WTC11 (cell line): ENCODE measurements around the gene TMX2. TPM values are rescaled to one million over a fixed set of nuclear protein-coding genes. Genes with fewer than 3 reads are reported as not detected.
A peak's percentile ranks its signal among the peaks of the same experiment; 100 is the strongest.

Source experiments
- ATAC-seq: fragments of 200-7000 bp; cut with Tn5 transposase; 2 replicates; pipeline ENCODE4 v1.10.0; 2021; ENCODE audit warnings: mild to moderate bottlenecking, moderate library complexity
- CTCF ChIA-PET: fragments of 300-600 bp; sonication (Branson Sonifier 250); formaldehyde crosslinking; loops from one replicate; lab custom pipeline; 2021; ENCODE audit warnings: antibody characterized with exemption; lab: Charles Lee
- POLR2A ChIA-PET: fragments of 350-600 bp; sonication (Branson Sonifier 250); formaldehyde crosslinking; loops from one replicate; lab custom pipeline; 2021; ENCODE audit warnings: antibody characterized with exemption; lab: Charles Lee
- DNase-seq: peaks from one replicate; pipeline ENCODE4 v3.0.0; 2021; ENCODE audit warnings: low spot score
- H3K27ac Mint-ChIP-seq: 2 replicates; pipeline ENCODE4 v1.8.0; 2021; ENCODE audit warnings: mixed read lengths
- H3K27me3 Mint-ChIP-seq: 2 replicates; pipeline ENCODE4 v1.8.0; 2021; ENCODE audit warnings: low read depth, mild to moderate bottlenecking, moderate library complexity, mixed read lengths
- H3K36me3 Mint-ChIP-seq: 2 replicates; pipeline ENCODE4 v1.8.0; 2021; ENCODE audit warnings: mixed read lengths
- H3K4me1 Mint-ChIP-seq: 2 replicates; pipeline ENCODE4 v1.8.0; 2022; ENCODE audit warnings: mixed read lengths
- H3K4me3 Mint-ChIP-seq: 2 replicates; pipeline ENCODE4 v1.8.0; 2021; ENCODE audit warnings: mild to moderate bottlenecking, moderate library complexity, mixed read lengths
- H3K9me3 Mint-ChIP-seq: 2 replicates; pipeline ENCODE4 v1.8.0; 2021; ENCODE audit warnings: mixed read lengths
- CREM ChIP-seq: sonication (generic); formaldehyde crosslinking; IDR thresholded peaks from 2 replicates; pipeline ENCODE4 v1.8.1; 2022; ENCODE audit warnings: mild to moderate bottlenecking, missing genetic modification reagents, moderate library complexity
- IRF2 ChIP-seq: sonication (generic); formaldehyde crosslinking; IDR thresholded peaks from 2 replicates; pipeline ENCODE4 v1.8.0; 2022; ENCODE audit warnings: low read depth, missing genetic modification reagents, borderline replicate concordance
- MYBL2 ChIP-seq: sonication (generic); formaldehyde crosslinking; IDR thresholded peaks from 2 replicates; pipeline ENCODE4 v1.8.1; 2023; ENCODE audit warnings: mild to moderate bottlenecking, moderate library complexity, missing genetic modification reagents
- PRRX2 ChIP-seq: fragments of 250-450 bp; sonication (Bioruptor Pico); IDR thresholded peaks from 2 replicates; pipeline ENCODE4 v1.8.0; 2021; ENCODE audit warnings: mild to moderate bottlenecking
- SMAD3 ChIP-seq: sonication (generic); formaldehyde crosslinking; IDR thresholded peaks from 2 replicates; pipeline ENCODE4 v1.8.0; 2022; ENCODE audit warnings: missing genetic modification reagents, mild to moderate bottlenecking, borderline replicate concordance
- SMAD4 ChIP-seq: sonication (generic); formaldehyde crosslinking; IDR thresholded peaks from 2 replicates; pipeline ENCODE4 v1.8.0; 2022; ENCODE audit warnings: mild to moderate bottlenecking, missing genetic modification reagents
- SP1 ChIP-seq: sonication (generic); formaldehyde crosslinking; conservative IDR thresholded peaks from 2 replicates; pipeline ENCODE4 v1.8.1; 2022; ENCODE audit warnings: missing genetic modification reagents
- TP53 ChIP-seq: sonication (generic); formaldehyde crosslinking; IDR thresholded peaks from 2 replicates; pipeline ENCODE4 v1.8.1; 2023; ENCODE audit warnings: mild to moderate bottlenecking, missing genetic modification reagents
- ZNF232 ChIP-seq: sonication (generic); formaldehyde crosslinking; IDR thresholded peaks from 2 replicates; pipeline ENCODE4 v1.8.0; 2022; ENCODE audit warnings: mild to moderate bottlenecking, missing genetic modification reagents
- ZNF263 ChIP-seq: sonication (generic); formaldehyde crosslinking; IDR thresholded peaks from 2 replicates; pipeline ENCODE4 v1.8.1; 2022; ENCODE audit warnings: low read depth, mild to moderate bottlenecking, moderate library complexity, missing genetic modification reagents
- ZNF317 ChIP-seq: sonication (generic); formaldehyde crosslinking; IDR thresholded peaks from 2 replicates; pipeline ENCODE4 v1.8.1; 2023; ENCODE audit warnings: low read depth, mild to moderate bottlenecking, moderate library complexity, missing genetic modification reagents, borderline replicate concordance
- total RNA-seq: library from RNA; stranded (reverse); gene quantifications from 3 replicates; pipeline ENCODE4 v1.2.3, GENCODE V29; 2021
- TF ChIP-seq, protein P1 (sequence below): sonication (generic); formaldehyde crosslinking; IDR thresholded peaks from 2 replicates; pipeline ENCODE4 v1.8.1; 2023; ENCODE audit warnings: mild to moderate bottlenecking, missing genetic modification reagents
- TF ChIP-seq, protein P2 (sequence below): fragments of 250-450 bp; sonication (Bioruptor Pico); IDR thresholded peaks from 2 replicates; pipeline ENCODE4 v2.1.2; 2022; ENCODE audit warnings: mild to moderate bottlenecking, moderate library complexity
- TF ChIP-seq, protein P3 (sequence below): fragments of 250-450 bp; sonication (Bioruptor Pico); IDR thresholded peaks from 2 replicates; pipeline ENCODE4 v1.9.0; 2021; ENCODE audit warnings: mild to moderate bottlenecking, borderline replicate concordance
- TF ChIP-seq, protein P4 (sequence below): sonication (generic); formaldehyde crosslinking; IDR thresholded peaks from 2 replicates; pipeline ENCODE4 v1.8.0; 2023; ENCODE audit warnings: missing genetic modification reagents
- TF ChIP-seq, protein P5 (sequence below): sonication (generic); formaldehyde crosslinking; IDR thresholded peaks from 2 replicates; pipeline ENCODE4 v1.8.1; 2023; ENCODE audit warnings: mild to moderate bottlenecking, moderate library complexity, missing genetic modification reagents
- TF ChIP-seq, protein P6 (sequence below): sonication (generic); formaldehyde crosslinking; IDR thresholded peaks from 2 replicates; pipeline ENCODE4 v1.8.1; 2022; ENCODE audit warnings: mild to moderate bottlenecking, moderate library complexity, missing genetic modification reagents
- TF ChIP-seq, protein P7 (sequence below): fragments of 200-600 bp; IDR thresholded peaks from 2 replicates; pipeline ENCODE4 v1.8.0; 2022; ENCODE audit warnings: antibody characterized with exemption

The TMX2 gene
- total RNA-seq, 1 experiment from 2014 or later: 85.4 TPM

DNA sequence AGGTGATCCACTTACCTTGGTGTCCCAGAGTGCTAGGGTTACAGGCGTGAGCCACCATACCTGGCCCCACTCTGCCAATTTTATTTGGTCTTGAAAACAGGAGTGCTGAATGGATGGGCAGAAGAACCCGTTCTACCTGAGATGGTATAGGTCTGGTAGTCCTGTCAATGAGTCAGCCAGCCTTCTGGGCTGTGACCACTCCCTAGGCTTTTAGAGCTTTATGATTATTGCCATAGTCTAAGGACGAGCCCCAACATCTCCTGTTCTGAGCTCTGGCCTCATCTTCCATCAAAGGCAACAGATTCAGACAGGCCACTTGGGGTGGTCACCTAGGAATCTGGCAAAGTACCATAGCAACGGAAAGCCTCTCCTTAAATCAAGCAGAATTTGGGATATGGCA lies 33.0 kb upstream of the TMX2 start (continued):
- TF ChIP-seq ZNF263 (CRISPR knock-in tag) (no peak), MYBL2 (CRISPR knock-in tag) (no peak)
- TF ChIP-seq, protein P1, sequence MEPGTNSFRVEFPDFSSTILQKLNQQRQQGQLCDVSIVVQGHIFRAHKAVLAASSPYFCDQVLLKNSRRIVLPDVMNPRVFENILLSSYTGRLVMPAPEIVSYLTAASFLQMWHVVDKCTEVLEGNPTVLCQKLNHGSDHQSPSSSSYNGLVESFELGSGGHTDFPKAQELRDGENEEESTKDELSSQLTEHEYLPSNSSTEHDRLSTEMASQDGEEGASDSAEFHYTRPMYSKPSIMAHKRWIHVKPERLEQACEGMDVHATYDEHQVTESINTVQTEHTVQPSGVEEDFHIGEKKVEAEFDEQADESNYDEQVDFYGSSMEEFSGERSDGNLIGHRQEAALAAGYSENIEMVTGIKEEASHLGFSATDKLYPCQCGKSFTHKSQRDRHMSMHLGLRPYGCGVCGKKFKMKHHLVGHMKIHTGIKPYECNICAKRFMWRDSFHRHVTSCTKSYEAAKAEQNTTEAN (CRISPR knock-in tag): no peak
- TF ChIP-seq, all 79 proteins: peak for 0

DNA sequence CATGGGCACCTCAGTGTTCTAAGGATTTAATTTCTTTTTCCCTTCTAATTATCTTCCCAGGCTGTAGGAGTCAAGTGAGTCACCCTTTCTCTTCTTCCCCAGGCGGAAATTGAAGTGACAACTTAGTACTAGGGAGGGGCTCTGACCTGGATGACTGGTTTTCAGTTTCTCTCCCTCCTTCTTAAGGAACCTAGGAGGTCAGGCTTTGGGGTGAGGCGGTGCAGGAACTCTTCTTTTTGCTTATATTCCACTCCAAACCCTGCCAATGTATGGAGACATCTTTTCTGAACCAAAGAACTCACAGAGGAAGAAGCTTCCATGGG lies 31.9 kb upstream of the TMX2 start:
- ATAC-seq (no peak), DNase-seq (no peak)
- Mint-ChIP-seq H3K27ac (peak overlapping the region; percentile 27; the same call in 1 of the 2 replicates), H3K4me3 (no peak overlapping the region), H3K9me3 (peaks cover 3% of the 10 kb centered on the region; the same call in 1 of the 2 replicates), H3K27me3 (no peaks in the 10 kb centered on the region), H3K36me3 (peaks cover 50% of the 10 kb centered on the region), H3K4me1 (peaks cover 9% of the 10 kb centered on the region)
- TF ChIP-seq SMAD4 (no peak), TP53 (CRISPR knock-in tag) (no peak), PRRX2 (CRISPR knock-in tag) (no peak), ZNF317 (CRISPR knock-in tag) (no peak), IRF2 (CRISPR knock-in tag) (no peak), SMAD3 (CRISPR knock-in tag) (no peak), ZNF232 (CRISPR knock-in tag) (no peak), CREM (CRISPR knock-in tag) (no peak), SP1 (CRISPR knock-in tag) (no peak)
- TF ChIP-seq, protein P2, sequence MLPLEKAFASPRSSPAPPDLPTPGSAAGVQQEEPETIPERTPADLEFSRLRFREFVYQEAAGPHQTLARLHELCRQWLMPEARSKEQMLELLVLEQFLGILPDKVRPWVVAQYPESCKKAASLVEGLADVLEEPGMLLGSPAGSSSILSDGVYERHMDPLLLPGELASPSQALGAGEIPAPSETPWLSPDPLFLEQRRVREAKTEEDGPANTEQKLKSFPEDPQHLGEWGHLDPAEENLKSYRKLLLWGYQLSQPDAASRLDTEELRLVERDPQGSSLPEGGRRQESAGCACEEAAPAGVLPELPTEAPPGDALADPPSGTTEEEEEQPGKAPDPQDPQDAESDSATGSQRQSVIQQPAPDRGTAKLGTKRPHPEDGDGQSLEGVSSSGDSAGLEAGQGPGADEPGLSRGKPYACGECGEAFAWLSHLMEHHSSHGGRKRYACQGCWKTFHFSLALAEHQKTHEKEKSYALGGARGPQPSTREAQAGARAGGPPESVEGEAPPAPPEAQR: no peak
- TF ChIP-seq, protein P3, sequence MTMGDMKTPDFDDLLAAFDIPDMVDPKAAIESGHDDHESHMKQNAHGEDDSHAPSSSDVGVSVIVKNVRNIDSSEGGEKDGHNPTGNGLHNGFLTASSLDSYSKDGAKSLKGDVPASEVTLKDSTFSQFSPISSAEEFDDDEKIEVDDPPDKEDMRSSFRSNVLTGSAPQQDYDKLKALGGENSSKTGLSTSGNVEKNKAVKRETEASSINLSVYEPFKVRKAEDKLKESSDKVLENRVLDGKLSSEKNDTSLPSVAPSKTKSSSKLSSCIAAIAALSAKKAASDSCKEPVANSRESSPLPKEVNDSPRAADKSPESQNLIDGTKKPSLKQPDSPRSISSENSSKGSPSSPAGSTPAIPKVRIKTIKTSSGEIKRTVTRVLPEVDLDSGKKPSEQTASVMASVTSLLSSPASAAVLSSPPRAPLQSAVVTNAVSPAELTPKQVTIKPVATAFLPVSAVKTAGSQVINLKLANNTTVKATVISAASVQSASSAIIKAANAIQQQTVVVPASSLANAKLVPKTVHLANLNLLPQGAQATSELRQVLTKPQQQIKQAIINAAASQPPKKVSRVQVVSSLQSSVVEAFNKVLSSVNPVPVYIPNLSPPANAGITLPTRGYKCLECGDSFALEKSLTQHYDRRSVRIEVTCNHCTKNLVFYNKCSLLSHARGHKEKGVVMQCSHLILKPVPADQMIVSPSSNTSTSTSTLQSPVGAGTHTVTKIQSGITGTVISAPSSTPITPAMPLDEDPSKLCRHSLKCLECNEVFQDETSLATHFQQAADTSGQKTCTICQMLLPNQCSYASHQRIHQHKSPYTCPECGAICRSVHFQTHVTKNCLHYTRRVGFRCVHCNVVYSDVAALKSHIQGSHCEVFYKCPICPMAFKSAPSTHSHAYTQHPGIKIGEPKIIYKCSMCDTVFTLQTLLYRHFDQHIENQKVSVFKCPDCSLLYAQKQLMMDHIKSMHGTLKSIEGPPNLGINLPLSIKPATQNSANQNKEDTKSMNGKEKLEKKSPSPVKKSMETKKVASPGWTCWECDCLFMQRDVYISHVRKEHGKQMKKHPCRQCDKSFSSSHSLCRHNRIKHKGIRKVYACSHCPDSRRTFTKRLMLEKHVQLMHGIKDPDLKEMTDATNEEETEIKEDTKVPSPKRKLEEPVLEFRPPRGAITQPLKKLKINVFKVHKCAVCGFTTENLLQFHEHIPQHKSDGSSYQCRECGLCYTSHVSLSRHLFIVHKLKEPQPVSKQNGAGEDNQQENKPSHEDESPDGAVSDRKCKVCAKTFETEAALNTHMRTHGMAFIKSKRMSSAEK: no peak
- TF ChIP-seq, protein P4, sequence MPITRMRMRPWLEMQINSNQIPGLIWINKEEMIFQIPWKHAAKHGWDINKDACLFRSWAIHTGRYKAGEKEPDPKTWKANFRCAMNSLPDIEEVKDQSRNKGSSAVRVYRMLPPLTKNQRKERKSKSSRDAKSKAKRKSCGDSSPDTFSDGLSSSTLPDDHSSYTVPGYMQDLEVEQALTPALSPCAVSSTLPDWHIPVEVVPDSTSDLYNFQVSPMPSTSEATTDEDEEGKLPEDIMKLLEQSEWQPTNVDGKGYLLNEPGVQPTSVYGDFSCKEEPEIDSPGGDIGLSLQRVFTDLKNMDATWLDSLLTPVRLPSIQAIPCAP (CRISPR knock-in tag): no peak
- TF ChIP-seq, protein P5, sequence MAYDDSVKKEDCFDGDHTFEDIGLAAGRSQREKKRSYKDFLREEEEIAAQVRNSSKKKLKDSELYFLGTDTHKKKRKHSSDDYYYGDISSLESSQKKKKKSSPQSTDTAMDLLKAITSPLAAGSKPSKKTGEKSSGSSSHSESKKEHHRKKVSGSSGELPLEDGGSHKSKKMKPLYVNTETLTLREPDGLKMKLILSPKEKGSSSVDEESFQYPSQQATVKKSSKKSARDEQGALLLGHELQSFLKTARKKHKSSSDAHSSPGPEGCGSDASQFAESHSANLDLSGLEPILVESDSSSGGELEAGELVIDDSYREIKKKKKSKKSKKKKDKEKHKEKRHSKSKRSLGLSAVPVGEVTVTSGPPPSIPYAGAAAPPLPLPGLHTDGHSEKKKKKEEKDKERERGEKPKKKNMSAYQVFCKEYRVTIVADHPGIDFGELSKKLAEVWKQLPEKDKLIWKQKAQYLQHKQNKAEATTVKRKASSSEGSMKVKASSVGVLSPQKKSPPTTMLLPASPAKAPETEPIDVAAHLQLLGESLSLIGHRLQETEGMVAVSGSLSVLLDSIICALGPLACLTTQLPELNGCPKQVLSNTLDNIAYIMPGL: no peak
- TF ChIP-seq, protein P6, sequence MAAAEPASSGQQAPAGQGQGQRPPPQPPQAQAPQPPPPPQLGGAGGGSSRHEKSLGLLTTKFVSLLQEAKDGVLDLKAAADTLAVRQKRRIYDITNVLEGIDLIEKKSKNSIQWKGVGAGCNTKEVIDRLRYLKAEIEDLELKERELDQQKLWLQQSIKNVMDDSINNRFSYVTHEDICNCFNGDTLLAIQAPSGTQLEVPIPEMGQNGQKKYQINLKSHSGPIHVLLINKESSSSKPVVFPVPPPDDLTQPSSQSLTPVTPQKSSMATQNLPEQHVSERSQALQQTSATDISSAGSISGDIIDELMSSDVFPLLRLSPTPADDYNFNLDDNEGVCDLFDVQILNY (CRISPR knock-in tag): no peak
- TF ChIP-seq, protein P7, sequence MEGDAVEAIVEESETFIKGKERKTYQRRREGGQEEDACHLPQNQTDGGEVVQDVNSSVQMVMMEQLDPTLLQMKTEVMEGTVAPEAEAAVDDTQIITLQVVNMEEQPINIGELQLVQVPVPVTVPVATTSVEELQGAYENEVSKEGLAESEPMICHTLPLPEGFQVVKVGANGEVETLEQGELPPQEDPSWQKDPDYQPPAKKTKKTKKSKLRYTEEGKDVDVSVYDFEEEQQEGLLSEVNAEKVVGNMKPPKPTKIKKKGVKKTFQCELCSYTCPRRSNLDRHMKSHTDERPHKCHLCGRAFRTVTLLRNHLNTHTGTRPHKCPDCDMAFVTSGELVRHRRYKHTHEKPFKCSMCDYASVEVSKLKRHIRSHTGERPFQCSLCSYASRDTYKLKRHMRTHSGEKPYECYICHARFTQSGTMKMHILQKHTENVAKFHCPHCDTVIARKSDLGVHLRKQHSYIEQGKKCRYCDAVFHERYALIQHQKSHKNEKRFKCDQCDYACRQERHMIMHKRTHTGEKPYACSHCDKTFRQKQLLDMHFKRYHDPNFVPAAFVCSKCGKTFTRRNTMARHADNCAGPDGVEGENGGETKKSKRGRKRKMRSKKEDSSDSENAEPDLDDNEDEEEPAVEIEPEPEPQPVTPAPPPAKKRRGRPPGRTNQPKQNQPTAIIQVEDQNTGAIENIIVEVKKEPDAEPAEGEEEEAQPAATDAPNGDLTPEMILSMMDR: no peak
- CTCF ChIA-PET: no interaction called here
- POLR2A ChIA-PET: no interaction called here
